H9 (cell line): ENCODE data around the gene CDH3. TPM values are rescaled to one million over a fixed set of nuclear protein-coding genes. Genes with fewer than 3 reads are reported as not detected.
A peak's percentile ranks its signal among the peaks of the same experiment; 100 is the strongest.

Source experiments
- DNase-seq: peaks from one replicate; pipeline ENCODE4 v3.0.0-alpha.2; 2017
- H2AFZ ChIP-seq: one replicate; pipeline ENCODE4 v1.6.1; 2013; ENCODE audit warnings: mild to moderate bottlenecking, low read length, control low read depth, moderate library complexity
- H2AK5ac ChIP-seq: 2 replicates; pipeline ENCODE4 v1.6.1; 2013; ENCODE audit warnings: low read length, control low read depth, mixed read lengths; ENCODE audit not compliant: insufficient read length
- H2BK120ac ChIP-seq: one replicate; pipeline ENCODE4 v1.6.1; 2013; ENCODE audit warnings: low read depth, mild to moderate bottlenecking, low read length, control low read depth, inconsistent platforms; ENCODE audit not compliant: poor library complexity, severe bottlenecking
- H2BK12ac ChIP-seq: 2 replicates; pipeline ENCODE4 v1.6.1; 2013; ENCODE audit warnings: low read length, control low read depth, mixed read lengths, low read depth; ENCODE audit not compliant: insufficient read length
- H2BK15ac ChIP-seq: 2 replicates; pipeline ENCODE4 v1.6.1; 2013; ENCODE audit warnings: low read depth, low read length, control low read depth
- H2BK20ac ChIP-seq: one replicate; pipeline ENCODE4 v1.6.1; 2013; ENCODE audit warnings: low read depth, mild to moderate bottlenecking, low read length, control low read depth, inconsistent platforms; ENCODE audit not compliant: poor library complexity, severe bottlenecking
- H2BK5ac ChIP-seq: 2 replicates; pipeline ENCODE4 v1.6.1; 2013; ENCODE audit warnings: low read length, control low read depth, mixed read lengths; ENCODE audit not compliant: insufficient read length
- H3K14ac ChIP-seq: 2 replicates; pipeline ENCODE4 v1.6.1; 2013; ENCODE audit warnings: low read length, control low read depth; ENCODE audit not compliant: insufficient read depth
- H3K18ac ChIP-seq: 2 replicates; pipeline ENCODE4 v1.6.1; 2013; ENCODE audit warnings: low read depth, mild to moderate bottlenecking, mixed read lengths, low read length, control low read depth; ENCODE audit not compliant: insufficient read length
- H3K23ac ChIP-seq: 2 replicates; pipeline ENCODE4 v1.6.1; 2013; ENCODE audit warnings: low read length, control low read depth, mixed read lengths, low read depth; ENCODE audit not compliant: insufficient read length
- H3K23me2 ChIP-seq: 2 replicates; pipeline ENCODE4 v1.6.1; 2013; ENCODE audit warnings: low read depth, mild to moderate bottlenecking, mixed read lengths, low read length, control low read depth; ENCODE audit not compliant: insufficient read length, poor library complexity, severe bottlenecking
- H3K27ac ChIP-seq: 2 replicates; pipeline ENCODE4 v1.5.1; 2013; ENCODE audit warnings: low read length, control low read depth, mixed read lengths, low read depth; ENCODE audit not compliant: insufficient read length
- H3K27me3 ChIP-seq: 2 replicates; pipeline ENCODE4 v1.6.1; 2013; ENCODE audit warnings: low read length, control low read depth, inconsistent platforms; ENCODE audit not compliant: insufficient read depth
- H3K4ac ChIP-seq: 2 replicates; pipeline ENCODE4 v1.6.1; 2013; ENCODE audit warnings: low read depth, mild to moderate bottlenecking, control low read depth, inconsistent platforms, low read length, moderate library complexity
- H3K4me1 ChIP-seq: 2 replicates; pipeline ENCODE4 v1.6.1; 2013; ENCODE audit warnings: low read length, control low read depth, inconsistent platforms; ENCODE audit not compliant: insufficient read depth
- H3K4me2 ChIP-seq: 2 replicates; pipeline ENCODE4 v1.6.1; 2013; ENCODE audit warnings: low read length, control low read depth, mixed read lengths; ENCODE audit not compliant: insufficient read length, insufficient read depth
- H3K56ac ChIP-seq: 2 replicates; pipeline ENCODE4 v1.6.1; 2013; ENCODE audit warnings: low read depth, mild to moderate bottlenecking, mixed read lengths, low read length, control low read depth; ENCODE audit not compliant: insufficient read length
- H3K79me1 ChIP-seq: 2 replicates; pipeline ENCODE4 v1.6.1; 2013; ENCODE audit warnings: low read depth, mild to moderate bottlenecking, moderate library complexity, low read length, control low read depth, inconsistent platforms; ENCODE audit not compliant: insufficient read depth, poor library complexity, severe bottlenecking
- H3K79me2 ChIP-seq: 2 replicates; pipeline ENCODE4 v1.6.1; 2013; ENCODE audit warnings: low read length, control low read depth, inconsistent platforms; ENCODE audit not compliant: insufficient read depth
- H3K9ac ChIP-seq: 2 replicates; pipeline ENCODE4 v1.6.1; 2013; ENCODE audit warnings: low read length, control low read depth, mixed read lengths; ENCODE audit not compliant: insufficient read length; ENCODE audit errors: extremely low read depth
- H3K9me3 ChIP-seq: one replicate; pipeline ENCODE4 v1.6.1; 2013; ENCODE audit warnings: low read depth, low read length, inconsistent platforms; ENCODE audit not compliant: control insufficient read depth
- H3T11ph ChIP-seq: one replicate; pipeline ENCODE4 v1.6.1; 2013; ENCODE audit warnings: mild to moderate bottlenecking, low read length, control low read depth, inconsistent platforms
- H4K20me1 ChIP-seq: one replicate; pipeline ENCODE4 v1.6.1; 2013; ENCODE audit not compliant: control insufficient read depth, insufficient read length, insufficient read depth
- H4K5ac ChIP-seq: 2 replicates; pipeline ENCODE4 v1.6.1; 2013; ENCODE audit warnings: low read depth, mild to moderate bottlenecking, mixed read lengths, low read length, control low read depth; ENCODE audit not compliant: insufficient read length
- H4K8ac ChIP-seq: replicated peaks from 2 replicates; pipeline ENCODE4 v1.6.1; 2013; ENCODE audit warnings: low read length, control low read depth, mixed read lengths, low read depth; ENCODE audit not compliant: insufficient read length
- H4K91ac ChIP-seq: 2 replicates; pipeline ENCODE4 v1.6.1; 2013; ENCODE audit warnings: low read depth, mild to moderate bottlenecking, moderate library complexity, mixed read lengths, low read length, control low read depth; ENCODE audit not compliant: insufficient read length
- H3K27ac Mint-ChIP-seq, 3 experiments: 2 replicates in 2 of 3; 3 replicates in 1 of 3; pipeline ENCODE4 v1.8.0; 2020 to 2021; ENCODE audit warnings: mixed read lengths in 3 of 3, mild to moderate bottlenecking in 1 of 3, moderate library complexity in 1 of 3
- H3K27me3 Mint-ChIP-seq: 2 replicates; pipeline ENCODE4 v1.8.0; 2021; ENCODE audit warnings: low read depth, mild to moderate bottlenecking, moderate library complexity, mixed read lengths
- H3K36me3 Mint-ChIP-seq, 3 experiments: 2 replicates in 2 of 3; 3 replicates in 1 of 3; pipeline ENCODE4 v1.8.0; 2020 to 2021; ENCODE audit warnings: low read depth in 3 of 3, mixed read lengths in 3 of 3; ENCODE audit not compliant: insufficient read depth in 1 of 3
- H3K4me1 Mint-ChIP-seq, 2 experiments: 2 replicates each; pipeline ENCODE4 v1.8.0; 2020; ENCODE audit warnings: mixed read lengths in 2 of 2
- H3K4me3 Mint-ChIP-seq, 2 experiments: 2 replicates in 1 of 2; 3 replicates in 1 of 2; pipeline ENCODE4 v1.8.0; 2020 to 2021; ENCODE audit warnings: mild to moderate bottlenecking in 2 of 2, mixed read lengths in 2 of 2, moderate library complexity in 1 of 2
- H3K9me3 Mint-ChIP-seq, 2 experiments: 2 replicates in 1 of 2; 3 replicates in 1 of 2; pipeline ENCODE4 v1.8.0; 2020; ENCODE audit warnings: mild to moderate bottlenecking in 2 of 2, mixed read lengths in 2 of 2, moderate library complexity in 1 of 2
- WGBS: extraction: QIAGEN DNeasy Blood & Tissue Kit; methylation state at CpG from one replicate; pipeline ENCODE4 v1.1.7; 2013; ENCODE audit warnings: missing lambda C conversion rate, low lambda C conversion rate, mixed read lengths; ENCODE audit not compliant: insufficient read length; ENCODE audit errors: extremely low coverage; 5-methylcytosine and 5-hydroxymethylcytosine counted together
- total RNA-seq: library from RNA; stranded (reverse); gene quantifications from 2 replicates; pipeline ENCODE4 v1.2.1, GENCODE V29; 2021
- TF ChIP-seq, protein P1 (sequence below): fragments of 200-600 bp; sonication (generic); conservative IDR thresholded peaks from 3 replicates; pipeline ENCODE4 v1.8.0; 2021; ENCODE audit warnings: antibody characterized with exemption, mild to moderate bottlenecking

Gene CDH3
- total RNA-seq, 1 experiment from 2014 or later: 97.2 TPM

DNA sequence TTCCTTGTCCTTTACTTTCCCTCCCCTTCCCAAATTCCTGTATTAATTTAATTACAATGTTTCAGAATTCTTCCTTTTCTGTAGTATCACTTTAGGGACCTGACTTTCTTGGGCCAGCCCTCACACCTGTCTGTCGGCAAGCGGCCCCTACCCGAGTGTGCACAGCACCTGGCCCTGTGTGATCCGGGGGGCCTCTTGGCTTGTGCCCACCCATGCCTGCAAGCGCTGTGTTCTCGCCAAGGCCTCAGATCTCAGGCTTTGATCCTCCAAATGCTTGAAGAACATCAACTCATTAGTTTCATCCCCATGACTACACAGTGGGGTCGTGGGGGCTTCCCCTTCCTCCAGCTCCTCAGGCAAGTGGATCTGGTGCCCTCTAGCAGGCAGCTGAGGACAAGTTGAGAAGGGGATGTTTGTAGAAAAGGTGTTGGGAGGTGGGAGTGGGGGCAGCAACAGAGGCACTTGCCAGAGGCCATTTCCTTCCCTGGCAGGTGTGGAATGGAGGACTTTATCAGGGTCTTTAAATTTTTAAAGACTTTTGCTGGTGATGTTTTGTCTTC is 15.7 kb upstream of the CDH3 start:
- peaks cover 14 to 18% of the 10 kb centered on the region in 2 experiments for H3K4me1 Mint-ChIP-seq
- H3K36me3 Mint-ChIP-seq: no peaks in the 10 kb centered on the region
- no peak overlapping the region for H2BK12ac ChIP-seq
- whole genome bisulfite sequencing: no CpG with 5 or more reads among the region's 7 CpGs
- no peak overlapping the region for H2AK5ac ChIP-seq
- H3K14ac ChIP-seq: no peak overlapping the region
- H3K79me2 ChIP-seq: no peaks in the 10 kb centered on the region
- H4K8ac ChIP-seq: no peak overlapping the region
- TF ChIP-seq, protein P1, sequence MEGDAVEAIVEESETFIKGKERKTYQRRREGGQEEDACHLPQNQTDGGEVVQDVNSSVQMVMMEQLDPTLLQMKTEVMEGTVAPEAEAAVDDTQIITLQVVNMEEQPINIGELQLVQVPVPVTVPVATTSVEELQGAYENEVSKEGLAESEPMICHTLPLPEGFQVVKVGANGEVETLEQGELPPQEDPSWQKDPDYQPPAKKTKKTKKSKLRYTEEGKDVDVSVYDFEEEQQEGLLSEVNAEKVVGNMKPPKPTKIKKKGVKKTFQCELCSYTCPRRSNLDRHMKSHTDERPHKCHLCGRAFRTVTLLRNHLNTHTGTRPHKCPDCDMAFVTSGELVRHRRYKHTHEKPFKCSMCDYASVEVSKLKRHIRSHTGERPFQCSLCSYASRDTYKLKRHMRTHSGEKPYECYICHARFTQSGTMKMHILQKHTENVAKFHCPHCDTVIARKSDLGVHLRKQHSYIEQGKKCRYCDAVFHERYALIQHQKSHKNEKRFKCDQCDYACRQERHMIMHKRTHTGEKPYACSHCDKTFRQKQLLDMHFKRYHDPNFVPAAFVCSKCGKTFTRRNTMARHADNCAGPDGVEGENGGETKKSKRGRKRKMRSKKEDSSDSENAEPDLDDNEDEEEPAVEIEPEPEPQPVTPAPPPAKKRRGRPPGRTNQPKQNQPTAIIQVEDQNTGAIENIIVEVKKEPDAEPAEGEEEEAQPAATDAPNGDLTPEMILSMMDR: peak; percentile 55
- H4K5ac ChIP-seq: no peak overlapping the region
- H2BK15ac ChIP-seq: no peak overlapping the region
- no peak overlapping the region for H3K18ac ChIP-seq
- no peak overlapping the region for H3K4ac ChIP-seq
- H3K79me1 ChIP-seq: no peaks in the 10 kb centered on the region
- H3K27me3 Mint-ChIP-seq: peaks cover 1% of the 10 kb centered on the region
- no peaks in the 10 kb centered on the region for H3K27me3 ChIP-seq
- no peak overlapping the region for H2BK5ac ChIP-seq
- H3K23me2 ChIP-seq: no peaks in the 10 kb centered on the region
- H2BK20ac ChIP-seq: no peak overlapping the region
- H4K91ac ChIP-seq: no peak overlapping the region
- no peak overlapping the region; a peak in 1 of 5 replicates for H3K4me3 Mint-ChIP-seq
- no peaks in the 10 kb centered on the region for H4K20me1 ChIP-seq
- H3K27ac ChIP-seq: no peak overlapping the region
- no peak overlapping the region for H3K23ac ChIP-seq
- no peak overlapping the region for H2BK120ac ChIP-seq
- no peak overlapping the region for H3K56ac ChIP-seq
- no peaks in the 10 kb centered on the region for H3K9me3 ChIP-seq
- H3K4me1 ChIP-seq: no peaks in the 10 kb centered on the region
- peak; percentile 73 for DNase-seq
- H3K9me3 Mint-ChIP-seq: no peaks in the 10 kb centered on the region
- no peak overlapping the region for H3K9ac ChIP-seq
- H2AFZ ChIP-seq: no peak overlapping the region
- H3K4me2 ChIP-seq: no peak overlapping the region
- peak overlapping the region in 1 of 3 experiments; percentile 59; a peak in 2 of 7 replicates for H3K27ac Mint-ChIP-seq
- no peak overlapping the region for H3T11ph ChIP-seq
